ENCODE results near the gene CDH4.
"Not testable (repeated sequence)": the region's sequence is repeated elsewhere in the genome, so short reads cannot be mapped to it uniquely, and the experiment has no call there.

Gene CDH4

GRCh38 chr20:61932199-61932592 is 680.1 kb downstream of the CDH4 start:
- no peak for DNase-seq

- DNase-seq = no peak
Measured at GRCh38 chr20:61932711-61933480, 680.8 kb downstream of the CDH4 start.

- DNase-seq = no peak
Measured at GRCh38 chr20:61933481-61933950, 681.5 kb downstream of the CDH4 start.

GRCh38 chr20:61933951-61934715 is 682.1 kb downstream of the CDH4 start:
- no peak for DNase-seq

- DNase-seq = no peak
Measured at GRCh38 chr20:61934716-61935530, 682.9 kb downstream of the CDH4 start.

- no peak for DNase-seq
Measured at GRCh38 chr20:61935926-61936700, 684.1 kb downstream of the CDH4 start.

GRCh38 chr20:61936701-61937131 is 684.7 kb downstream of the CDH4 start:
- DNase-seq = no peak

- DNase-seq = no peak
Measured at GRCh38 chr20:61937146-61937962, 685.3 kb downstream of the CDH4 start.

- no peak for DNase-seq
Measured at GRCh38 chr20:61937963-61938838, 686.1 kb downstream of the CDH4 start.

- DNase-seq = no peak
Measured at GRCh38 chr20:61938839-61939690, 687.0 kb downstream of the CDH4 start.

GRCh38 chr20:61939691-61940360 is 687.8 kb downstream of the CDH4 start:
- DNase-seq = no peak

GRCh38 chr20:61940491-61940890 is 688.4 kb downstream of the CDH4 start:
- DNase-seq = no peak

GRCh38 chr20:61940976-61941720 is 689.1 kb downstream of the CDH4 start:
- DNase-seq = no peak

GRCh38 chr20:61941721-61942405 is 689.8 kb downstream of the CDH4 start:
- DNase-seq = no peak

GRCh38 chr20:61942526-61942925 is 690.5 kb downstream of the CDH4 start:
- DNase-seq = no peak

- not testable (repeated sequence) for DNase-seq
Measured at GRCh38 chr20:61944967-61945366, 692.9 kb downstream of the CDH4 start.

- DNase-seq = not testable (repeated sequence)
Measured at GRCh38 chr20:61945495-61945894, 693.4 kb downstream of the CDH4 start.
